HG03460 (cell line): Measurements from ENCODE around the gene CCDC28A.

ENCODE experiments used
- ATAC-seq: cut with Tn5 transposase; IDR thresholded peaks from one replicate; pipeline ENCODE4 v1.9.1; 2021; ENCODE audit not compliant: unreplicated experiment

The CCDC28A gene

GRCh38 chr6:138833816-138834539, 60.4 kb downstream of the CCDC28A start:
- no peak for ATAC-seq

DNA sequence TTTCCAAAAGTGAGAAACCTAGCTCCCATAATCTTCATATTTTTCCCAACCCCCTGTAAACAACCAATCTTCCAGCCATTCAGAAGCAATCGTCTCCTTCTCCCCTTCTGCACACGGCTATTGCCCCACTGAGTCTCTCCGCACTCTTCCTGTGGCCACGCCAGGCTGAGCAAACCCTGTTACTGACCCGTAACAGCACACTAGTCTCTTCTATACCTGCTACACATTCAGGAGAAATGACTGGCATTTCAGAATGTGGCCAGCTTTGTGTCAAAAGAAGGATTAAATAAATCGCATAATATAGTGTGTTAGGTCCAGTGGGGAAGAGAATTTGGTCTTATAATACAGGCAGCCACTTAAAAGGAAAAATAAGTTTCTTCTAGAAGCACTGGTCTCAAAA, 63.7 kb downstream of the CCDC28A start:
- no peak for ATAC-seq
